Measurements from ENCODE around the gene MAP3K9.

The MAP3K9 gene

GRCh38 chr14:70741482-70741881 lies 67.8 kb downstream of the MAP3K9 start:
- Histone ChIP-seq H3K14ac (ENCODE audit: low read length) (no peak overlapping the region), H4K12ac (ENCODE audit: low read depth, low read length) (no peak overlapping the region), H3K27ac (ENCODE audit: low read depth, low read length) (no peak overlapping the region), H3K4me2 (ENCODE audit: low read length) (no peak overlapping the region), H2AK5ac (ENCODE audit: low read length) (no peak overlapping the region), H3K4ac (ENCODE audit: low read depth, low read length) (no peak overlapping the region), H2BK5ac (ENCODE audit: low read depth, low read length, poor library complexity) (no peak overlapping the region), H3K79me2 (ENCODE audit: control insufficient read depth, insufficient read depth, low read length, poor library complexity) (no peaks in the 10 kb centered on the region), H4K8ac (ENCODE audit: low read depth, low read length) (no peak overlapping the region), H3K79me1 (ENCODE audit: low read length) (no peaks in the 10 kb centered on the region), H2BK120ac (ENCODE audit: insufficient read depth, low read length, poor library complexity) (no peak overlapping the region), H3K4me3 (ENCODE audit: low read depth, low read length) (no peak overlapping the region), H3K9me3 (ENCODE audit: insufficient read depth, low read depth, low read length) (no peaks in the 10 kb centered on the region), H3K18ac (ENCODE audit: low read length) (no peak overlapping the region), H3K4me1 (ENCODE audit: control insufficient read depth in 1 of 2, insufficient read depth in 2 of 2, low read length in 2 of 2) (no peaks in the 10 kb centered on the region), H3K23ac (ENCODE audit: low read length) (no peak overlapping the region), H3K9ac (ENCODE audit: low read length) (no peak overlapping the region), H3K36me3 (ENCODE audit: control insufficient read depth in 1 of 2, insufficient read depth in 2 of 2, low read length in 2 of 2) (peaks cover 22 to 29% of the 10 kb centered on the region in 2 experiments), H4K91ac (ENCODE audit: low read depth, low read length) (no peak overlapping the region), H2BK12ac (ENCODE audit: low read length) (no peak overlapping the region), H2AFZ (ENCODE audit: insufficient read depth, low read length, poor library complexity) (no peak overlapping the region), H3K27me3 (ENCODE audit: insufficient read depth, low read length) (no peaks in the 10 kb centered on the region)
- WGBS (ENCODE audit: extremely low coverage, insufficient coverage, insufficient read length), result no CpG with 5 or more reads among the region's 6 CpGs
- DNase-seq, result no peak

- H2BK120ac ChIP-seq (ENCODE audit: insufficient read depth, low read length, poor library complexity), result no peak overlapping the region
- DNase-seq, result no peak
- H2BK12ac ChIP-seq (ENCODE audit: low read length), result no peak overlapping the region
- H3K23ac ChIP-seq (ENCODE audit: low read length), result no peak overlapping the region
- no peak overlapping the region for H4K12ac ChIP-seq (ENCODE audit: low read depth, low read length)
- no peak overlapping the region for H2AK5ac ChIP-seq (ENCODE audit: low read length)
- no peak overlapping the region for H4K91ac ChIP-seq (ENCODE audit: low read depth, low read length)
- no peak overlapping the region for H3K4me2 ChIP-seq (ENCODE audit: low read length)
- no peaks in the 10 kb centered on the region for H3K79me2 ChIP-seq (ENCODE audit: control insufficient read depth, insufficient read depth, low read length, poor library complexity)
- no peak overlapping the region for H2BK5ac ChIP-seq (ENCODE audit: low read depth, low read length, poor library complexity)
- H3K79me1 ChIP-seq (ENCODE audit: low read length), result no peaks in the 10 kb centered on the region
- H3K27ac ChIP-seq (ENCODE audit: low read depth, low read length), result no peak overlapping the region
- no peak overlapping the region for H3K14ac ChIP-seq (ENCODE audit: low read length)
- H3K4ac ChIP-seq (ENCODE audit: low read depth, low read length), result no peak overlapping the region
- H3K4me3 ChIP-seq (ENCODE audit: low read depth, low read length), result no peak overlapping the region
- H2AFZ ChIP-seq (ENCODE audit: insufficient read depth, low read length, poor library complexity), result no peak overlapping the region
- no peak overlapping the region for H3K18ac ChIP-seq (ENCODE audit: low read length)
- H3K36me3 ChIP-seq (ENCODE audit: control insufficient read depth in 1 of 2, insufficient read depth in 2 of 2, low read length in 2 of 2), result peaks cover 39 to 57% of the 10 kb centered on the region in 2 experiments
- no CpG with 5 or more reads among the region's 4 CpGs for WGBS (ENCODE audit: extremely low coverage, insufficient coverage, insufficient read length)
- H3K4me1 ChIP-seq (ENCODE audit: control insufficient read depth in 1 of 2, insufficient read depth in 2 of 2, low read length in 2 of 2), result peaks cover 4 to 7% of the 10 kb centered on the region in 2 experiments
- no peak overlapping the region for H4K8ac ChIP-seq (ENCODE audit: low read depth, low read length)
- no peaks in the 10 kb centered on the region for H3K27me3 ChIP-seq (ENCODE audit: insufficient read depth, low read length)
- H3K9me3 ChIP-seq (ENCODE audit: insufficient read depth, low read depth, low read length), result peaks cover 4% of the 10 kb centered on the region
- H3K9ac ChIP-seq (ENCODE audit: low read length), result no peak overlapping the region
These were observed 74.3 kb downstream of the MAP3K9 start for GRCh38 chr14:70735043-70735442.

GRCh38 chr14:70731447-70732239 lies 77.7 kb downstream of the MAP3K9 start:
- Histone ChIP-seq H2BK12ac (ENCODE audit: low read length) (no peak overlapping the region), H3K9me3 (ENCODE audit: insufficient read depth, low read depth, low read length) (peaks cover 4% of the 10 kb centered on the region), H3K23ac (ENCODE audit: low read length) (no peak overlapping the region), H3K4me3 (ENCODE audit: low read depth, low read length) (no peak overlapping the region), H3K4ac (ENCODE audit: low read depth, low read length) (no peak overlapping the region), H2BK5ac (ENCODE audit: low read depth, low read length, poor library complexity) (no peak overlapping the region), H3K18ac (ENCODE audit: low read length) (no peak overlapping the region), H2BK120ac (ENCODE audit: insufficient read depth, low read length, poor library complexity) (no peak overlapping the region), H3K79me1 (ENCODE audit: low read length) (no peaks in the 10 kb centered on the region), H2AK5ac (ENCODE audit: low read length) (no peak overlapping the region), H3K9ac (ENCODE audit: low read length) (no peak overlapping the region), H4K91ac (ENCODE audit: low read depth, low read length) (no peak overlapping the region), H3K14ac (ENCODE audit: low read length) (no peak overlapping the region), H3K27ac (ENCODE audit: low read depth, low read length) (no peak overlapping the region), H3K4me1 (ENCODE audit: control insufficient read depth in 1 of 2, insufficient read depth in 2 of 2, low read length in 2 of 2) (peaks cover 4 to 7% of the 10 kb centered on the region in 2 experiments), H3K4me2 (ENCODE audit: low read length) (no peak overlapping the region), H2AFZ (ENCODE audit: insufficient read depth, low read length, poor library complexity) (no peak overlapping the region), H3K27me3 (ENCODE audit: insufficient read depth, low read length) (no peaks in the 10 kb centered on the region), H4K8ac (ENCODE audit: low read depth, low read length) (no peak overlapping the region), H3K79me2 (ENCODE audit: control insufficient read depth, insufficient read depth, low read length, poor library complexity) (no peaks in the 10 kb centered on the region), H4K12ac (ENCODE audit: low read depth, low read length) (no peak overlapping the region), H3K36me3 (ENCODE audit: control insufficient read depth in 1 of 2, insufficient read depth in 2 of 2, low read length in 2 of 2) (peaks cover 33 to 53% of the 10 kb centered on the region in 2 experiments)
- no CpG with 5 or more reads among the region's 7 CpGs for whole genome bisulfite sequencing (ENCODE audit: extremely low coverage, insufficient coverage, insufficient read length)
- peak in 1 of 2 donors; percentile 32 for DNase-seq

GRCh38 chr14:70730393-70730792 lies 78.9 kb downstream of the MAP3K9 start:
- Histone ChIP-seq H4K12ac (ENCODE audit: low read depth, low read length) (no peak overlapping the region), H2AFZ (ENCODE audit: insufficient read depth, low read length, poor library complexity) (no peak overlapping the region), H2BK5ac (ENCODE audit: low read depth, low read length, poor library complexity) (no peak overlapping the region), H3K79me1 (ENCODE audit: low read length) (no peaks in the 10 kb centered on the region), H2BK120ac (ENCODE audit: insufficient read depth, low read length, poor library complexity) (no peak overlapping the region), H4K91ac (ENCODE audit: low read depth, low read length) (no peak overlapping the region), H3K14ac (ENCODE audit: low read length) (no peak overlapping the region), H3K4me2 (ENCODE audit: low read length) (no peak overlapping the region), H3K4me1 (ENCODE audit: control insufficient read depth in 1 of 2, insufficient read depth in 2 of 2, low read length in 2 of 2) (peaks cover 4 to 7% of the 10 kb centered on the region in 2 experiments), H3K23ac (ENCODE audit: low read length) (no peak overlapping the region), H3K27me3 (ENCODE audit: insufficient read depth, low read length) (no peaks in the 10 kb centered on the region), H3K9ac (ENCODE audit: low read length) (no peak overlapping the region), H2BK12ac (ENCODE audit: low read length) (no peak overlapping the region), H3K36me3 (ENCODE audit: control insufficient read depth in 1 of 2, insufficient read depth in 2 of 2, low read length in 2 of 2) (peaks cover 31 to 49% of the 10 kb centered on the region in 2 experiments), H3K4me3 (ENCODE audit: low read depth, low read length) (no peak overlapping the region), H3K79me2 (ENCODE audit: control insufficient read depth, insufficient read depth, low read length, poor library complexity) (no peaks in the 10 kb centered on the region), H2AK5ac (ENCODE audit: low read length) (no peak overlapping the region), H4K8ac (ENCODE audit: low read depth, low read length) (no peak overlapping the region), H3K4ac (ENCODE audit: low read depth, low read length) (no peak overlapping the region), H3K18ac (ENCODE audit: low read length) (no peak overlapping the region), H3K9me3 (ENCODE audit: insufficient read depth, low read depth, low read length) (peaks cover 4% of the 10 kb centered on the region), H3K27ac (ENCODE audit: low read depth, low read length) (no peak overlapping the region)
- DNase-seq, result no peak
- no CpG with 5 or more reads among the region's 17 CpGs for WGBS (ENCODE audit: extremely low coverage, insufficient coverage, insufficient read length)
